ENCODE results near the gene FXYD7.

FXYD7 gene

DNA sequence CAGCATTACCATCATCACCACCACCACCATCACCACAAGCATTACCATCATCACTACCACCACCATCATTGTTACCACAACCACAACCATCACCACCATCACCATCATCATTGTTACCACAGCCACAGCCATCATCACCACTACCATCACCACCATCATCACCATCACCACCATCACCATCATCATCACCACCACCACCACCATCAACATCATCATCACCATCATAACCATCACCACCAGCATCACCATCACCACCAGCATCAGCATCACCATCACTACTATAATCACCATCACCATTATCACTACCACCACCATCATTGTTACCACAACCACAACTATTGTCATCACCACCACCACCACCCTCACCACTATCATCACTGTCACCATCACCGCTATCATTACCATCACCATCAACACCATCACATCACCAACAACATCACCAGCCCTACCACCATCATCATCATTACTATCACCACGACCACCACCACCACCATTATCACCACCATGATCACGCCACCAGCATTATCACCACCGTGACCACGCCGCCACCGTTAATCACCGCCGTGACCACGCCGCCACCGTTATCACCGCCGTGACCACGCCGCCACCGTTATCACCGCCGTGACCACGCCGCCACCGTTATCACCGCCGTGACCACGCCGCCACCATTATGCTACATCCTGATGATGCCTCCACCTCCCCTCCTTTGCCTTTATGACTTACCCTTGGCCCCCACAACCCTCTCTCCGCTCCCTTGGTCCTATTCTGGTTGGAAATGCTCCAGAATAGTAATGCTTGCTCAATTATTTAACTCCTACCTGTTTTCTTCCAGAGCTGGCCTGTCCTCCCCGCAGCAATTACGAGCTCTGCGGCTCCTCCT lies 37.4 kb upstream of the FXYD7 start:
- Mint-ChIP-seq H3K4me1 (ENCODE audit: low read depth) (no peaks in the 10 kb centered on the region), H3K4me3 (no peak overlapping the region), H3K36me3 (no peaks in the 10 kb centered on the region), H3K27ac (no peak overlapping the region), H3K9me3 (ENCODE audit: low read depth) (no peaks in the 10 kb centered on the region), H3K27me3 (peaks cover under 1% of the 10 kb centered on the region)

DNA sequence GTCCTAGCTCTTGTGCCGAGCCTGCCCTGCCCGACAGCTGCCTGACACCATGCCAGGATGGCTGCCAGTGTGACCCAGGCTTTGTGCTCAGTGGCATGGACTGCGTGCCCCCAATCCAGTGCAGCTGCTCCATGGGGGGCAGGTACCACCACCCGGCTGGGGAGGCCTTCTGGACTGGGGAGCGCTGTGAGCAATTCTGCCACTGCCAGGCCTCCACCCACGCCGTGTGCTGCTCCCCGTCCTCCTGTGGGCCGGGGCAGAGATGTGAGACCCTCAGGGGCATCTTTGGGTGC lies 36.8 kb upstream of the FXYD7 start:
- H3K9me3 Mint-ChIP-seq (ENCODE audit: low read depth) = no peaks in the 10 kb centered on the region
- H3K4me1 Mint-ChIP-seq (ENCODE audit: low read depth) = no peaks in the 10 kb centered on the region
- no peaks in the 10 kb centered on the region for H3K36me3 Mint-ChIP-seq
- no peak overlapping the region for H3K27ac Mint-ChIP-seq
- H3K4me3 Mint-ChIP-seq = no peak overlapping the region
- H3K27me3 Mint-ChIP-seq = peaks cover 3% of the 10 kb centered on the region

DNA sequence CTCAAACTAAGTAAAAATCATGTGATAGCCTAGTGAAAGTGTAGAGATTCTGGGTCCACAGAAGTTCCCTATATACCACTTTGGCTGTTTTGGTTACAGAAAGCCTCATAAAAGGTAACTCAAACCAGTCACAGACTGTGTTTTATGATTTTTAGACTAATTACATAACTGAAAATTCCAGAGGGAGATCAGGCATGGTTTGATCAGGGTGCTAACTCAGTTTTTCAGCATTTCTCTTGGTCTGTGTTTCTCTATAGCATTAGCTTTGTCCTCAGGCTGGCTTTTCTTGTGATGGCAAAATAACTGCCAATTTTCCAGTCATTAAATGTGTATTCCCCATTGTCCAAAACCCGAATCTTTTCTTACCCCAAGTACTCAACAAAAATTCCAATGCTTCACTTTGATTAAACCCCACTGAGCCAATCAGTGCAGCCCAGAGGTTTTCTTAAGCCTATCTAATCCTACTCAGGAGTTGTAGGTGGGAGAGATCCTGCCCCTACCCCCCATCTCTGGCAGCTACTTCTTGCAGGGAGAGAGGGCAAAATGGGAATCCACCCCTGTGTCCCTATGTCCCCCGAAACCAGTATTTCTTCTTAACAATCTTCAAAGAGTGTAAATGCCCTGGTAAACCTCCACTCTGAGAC lies 36.0 kb upstream of the FXYD7 start:
- no peaks in the 10 kb centered on the region for H3K36me3 Mint-ChIP-seq
- no peak overlapping the region for H3K27ac Mint-ChIP-seq
- peaks cover 3% of the 10 kb centered on the region for H3K27me3 Mint-ChIP-seq

DNA sequence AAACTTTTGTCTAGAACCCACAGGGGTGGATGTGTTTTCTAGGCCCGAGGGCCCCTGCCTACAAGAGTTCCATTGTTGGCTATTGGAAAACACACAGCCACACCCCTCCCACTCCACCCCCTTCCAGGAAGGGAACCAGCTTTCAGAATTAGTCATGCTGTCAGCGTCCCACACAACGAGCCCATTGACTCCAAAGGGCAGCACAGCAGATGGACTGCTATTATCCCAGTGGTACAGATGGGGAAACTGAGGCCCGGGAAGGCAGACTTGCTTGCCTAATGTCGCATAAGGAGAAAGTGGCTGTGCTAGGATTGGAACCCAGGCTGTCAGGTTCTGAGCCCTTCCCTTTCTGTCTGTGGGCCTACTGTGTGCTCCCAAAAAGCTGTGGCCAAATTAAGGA lies 35.5 kb upstream of the FXYD7 start:
- Mint-ChIP-seq H3K4me3 (no peak overlapping the region), H3K4me1 (ENCODE audit: low read depth) (no peaks in the 10 kb centered on the region), H3K27ac (no peak overlapping the region), H3K9me3 (ENCODE audit: low read depth) (no peaks in the 10 kb centered on the region), H3K27me3 (peaks cover 3% of the 10 kb centered on the region), H3K36me3 (no peaks in the 10 kb centered on the region)

More for the DNA sequence above, 36.0 kb upstream of the FXYD7 start:
- H3K4me1 Mint-ChIP-seq (ENCODE audit: low read depth) = no peaks in the 10 kb centered on the region
- no peak overlapping the region for H3K4me3 Mint-ChIP-seq
- H3K9me3 Mint-ChIP-seq (ENCODE audit: low read depth) = no peaks in the 10 kb centered on the region

DNA sequence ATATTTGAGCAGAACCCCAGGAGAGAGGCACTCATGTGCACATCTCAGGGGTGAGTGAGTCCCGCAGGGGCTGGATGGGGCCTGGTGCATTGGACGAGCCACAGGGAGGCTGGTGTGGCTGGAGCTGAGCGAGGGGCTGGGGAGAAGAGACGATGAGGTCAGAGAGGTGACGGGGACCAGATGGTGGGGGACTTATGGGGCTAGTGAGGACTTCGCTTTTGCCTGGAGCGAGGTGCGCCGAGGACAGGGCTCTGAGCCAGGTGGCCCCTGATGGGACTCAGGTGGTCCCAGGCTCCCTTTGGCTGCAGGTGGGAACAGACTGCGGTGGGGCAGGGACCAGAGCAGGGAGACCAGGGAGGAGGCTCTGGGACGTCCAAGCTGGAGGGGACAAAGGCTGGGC lies 34.3 kb upstream of the FXYD7 start:
- Mint-ChIP-seq H3K4me3 (no peak overlapping the region), H3K9me3 (ENCODE audit: low read depth) (no peaks in the 10 kb centered on the region), H3K36me3 (no peaks in the 10 kb centered on the region), H3K4me1 (ENCODE audit: low read depth) (no peaks in the 10 kb centered on the region), H3K27ac (no peak overlapping the region), H3K27me3 (peaks cover 3% of the 10 kb centered on the region)

DNA sequence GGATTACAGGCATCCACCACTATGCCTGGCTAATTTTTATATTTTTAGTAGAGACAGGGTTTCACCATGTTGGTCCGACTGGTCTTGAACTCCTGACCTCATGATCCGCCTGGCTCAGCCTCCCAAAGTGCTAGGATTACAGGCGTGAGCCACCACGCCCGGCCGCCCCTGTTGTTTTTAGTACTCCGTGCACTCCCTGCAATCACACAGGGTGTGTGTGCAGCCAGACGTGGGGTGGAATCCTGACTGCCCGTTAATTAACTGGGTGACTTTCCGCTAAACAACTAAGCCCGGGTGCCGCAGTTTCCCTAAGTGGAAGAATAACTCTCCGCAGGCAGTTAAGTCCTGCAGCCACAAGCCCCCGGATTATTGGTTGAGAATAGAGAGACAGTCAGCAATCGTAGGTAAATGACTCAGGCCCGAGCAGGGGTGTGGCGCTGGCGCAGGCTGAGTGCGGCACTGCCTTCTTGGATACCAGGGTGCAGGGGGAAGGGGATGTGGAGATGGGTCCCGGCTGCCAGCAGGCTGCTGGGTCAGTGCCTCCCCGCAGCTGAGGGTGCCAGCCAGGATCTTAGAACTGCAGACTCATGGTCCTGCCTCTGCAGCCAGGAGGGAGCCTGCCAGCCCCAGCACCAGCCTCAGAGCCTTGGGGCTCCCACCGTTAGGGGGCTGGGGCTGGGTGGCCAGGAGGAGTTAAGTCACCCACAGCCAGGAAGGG lies 33.5 kb upstream of the FXYD7 start:
- no peaks in the 10 kb centered on the region for H3K36me3 Mint-ChIP-seq
- no peaks in the 10 kb centered on the region for H3K9me3 Mint-ChIP-seq (ENCODE audit: low read depth)
- peaks cover 3% of the 10 kb centered on the region for H3K27me3 Mint-ChIP-seq
- H3K4me3 Mint-ChIP-seq = no peak overlapping the region
- peaks cover 3% of the 10 kb centered on the region for H3K4me1 Mint-ChIP-seq (ENCODE audit: low read depth)
- H3K27ac Mint-ChIP-seq = no peak overlapping the region

DNA sequence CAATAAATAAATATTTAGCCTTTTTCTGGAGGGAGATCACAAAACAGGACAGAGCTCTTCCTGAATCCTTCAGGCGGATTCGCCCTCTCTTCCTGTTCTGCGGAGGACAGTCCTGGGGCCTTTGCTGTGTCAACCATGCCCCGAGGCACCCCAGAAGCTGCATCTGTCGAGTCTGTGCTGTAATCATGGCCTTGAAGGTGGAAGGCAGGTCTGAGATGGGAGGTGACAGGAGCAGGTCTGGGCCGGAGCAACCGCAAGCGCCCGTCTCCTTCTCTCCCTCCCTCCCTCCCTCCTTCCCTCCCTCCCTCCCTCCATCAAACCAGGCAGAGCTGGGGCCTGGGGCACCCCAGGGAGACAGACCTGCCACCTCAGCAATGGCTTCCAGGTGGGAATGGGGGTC lies 32.1 kb upstream of the FXYD7 start:
- H3K4me3 Mint-ChIP-seq = no peak overlapping the region
- peaks cover 3% of the 10 kb centered on the region for H3K27me3 Mint-ChIP-seq
- H3K9me3 Mint-ChIP-seq (ENCODE audit: low read depth) = no peaks in the 10 kb centered on the region
- H3K27ac Mint-ChIP-seq = no peak overlapping the region
- H3K4me1 Mint-ChIP-seq (ENCODE audit: low read depth) = peaks cover 6% of the 10 kb centered on the region
- H3K36me3 Mint-ChIP-seq = no peaks in the 10 kb centered on the region

DNA sequence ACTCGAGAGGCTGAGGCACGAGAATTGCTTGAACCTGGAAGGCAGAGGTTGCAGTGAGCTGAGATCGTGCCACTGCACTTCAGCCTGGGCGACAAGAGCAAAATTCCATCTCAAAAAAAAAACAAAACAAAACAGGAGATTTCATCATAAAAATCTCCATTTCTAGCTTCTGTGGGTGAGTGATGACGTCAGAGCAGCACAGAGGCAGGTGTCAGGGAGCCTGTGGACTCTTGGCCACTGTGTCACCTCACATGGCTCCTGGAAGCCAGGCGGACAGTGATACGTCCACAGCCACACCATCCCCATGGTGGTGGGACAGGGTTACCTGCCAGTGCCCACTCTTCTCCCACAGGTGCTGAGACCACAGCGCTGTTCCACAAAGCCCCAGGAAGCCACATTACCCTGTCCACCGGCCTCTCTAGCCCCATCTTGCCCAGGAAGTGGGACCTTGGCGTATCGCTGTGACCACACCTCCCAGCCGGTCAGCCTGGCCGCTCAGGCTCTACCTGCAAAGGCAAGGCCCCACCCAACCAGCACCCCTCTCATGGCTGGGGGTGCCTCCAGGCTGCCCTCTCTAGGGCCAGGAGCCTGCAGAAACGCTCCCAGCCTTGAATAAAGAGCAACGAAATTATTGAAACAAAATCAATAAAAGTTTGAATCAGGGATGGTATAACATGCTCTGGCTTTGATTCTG lies 29.9 kb upstream of the FXYD7 start:
- Mint-ChIP-seq H3K4me3 (no peak overlapping the region), H3K27ac (no peak overlapping the region), H3K4me1 (ENCODE audit: low read depth) (peaks cover 9% of the 10 kb centered on the region), H3K9me3 (ENCODE audit: low read depth) (no peaks in the 10 kb centered on the region), H3K36me3 (no peaks in the 10 kb centered on the region), H3K27me3 (peaks cover 3% of the 10 kb centered on the region)

DNA sequence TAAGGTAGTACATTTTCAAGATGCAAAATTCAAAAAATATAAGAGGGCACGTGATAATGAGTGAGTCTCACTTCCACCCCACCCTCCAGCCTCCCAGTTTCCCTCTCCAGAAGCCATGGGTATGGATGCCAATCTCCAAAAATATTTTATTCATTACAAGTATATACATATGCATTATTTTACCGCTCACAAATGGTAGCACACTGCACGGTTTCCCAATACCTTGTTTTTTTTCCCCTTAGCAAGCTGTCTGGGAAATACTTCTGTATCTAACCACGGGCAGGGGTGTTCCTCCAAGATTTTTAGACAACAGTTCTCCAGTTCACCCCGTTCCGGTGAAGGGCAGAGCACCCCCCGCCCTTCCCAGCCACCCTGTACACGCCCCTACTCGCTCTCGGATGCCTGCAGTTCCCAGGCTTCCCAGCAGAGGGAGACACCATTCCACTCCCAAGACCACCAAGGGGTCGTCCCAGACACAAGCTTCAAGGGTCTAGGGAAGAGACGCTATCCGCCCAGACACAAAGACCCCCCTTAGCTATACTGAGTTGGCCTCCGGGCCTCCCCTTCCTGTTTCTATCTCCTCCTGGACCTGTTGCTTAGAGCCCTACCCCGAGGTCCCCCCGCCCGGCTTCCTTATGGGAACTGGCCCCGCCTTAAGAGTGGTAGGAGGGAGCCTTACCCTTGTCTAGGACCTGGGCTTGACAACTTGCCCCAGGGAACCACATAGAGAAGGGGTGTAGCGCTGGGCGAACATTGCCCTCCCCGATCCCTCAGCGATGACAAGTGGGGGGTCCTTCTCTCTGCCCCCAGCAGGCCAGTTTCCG lies 28.5 kb upstream of the FXYD7 start:
- Mint-ChIP-seq H3K27me3 (peaks cover 3% of the 10 kb centered on the region), H3K9me3 (ENCODE audit: low read depth) (no peaks in the 10 kb centered on the region), H3K4me1 (ENCODE audit: low read depth) (peaks cover 9% of the 10 kb centered on the region), H3K27ac (no peak overlapping the region), H3K4me3 (no peak overlapping the region), H3K36me3 (no peaks in the 10 kb centered on the region)

DNA sequence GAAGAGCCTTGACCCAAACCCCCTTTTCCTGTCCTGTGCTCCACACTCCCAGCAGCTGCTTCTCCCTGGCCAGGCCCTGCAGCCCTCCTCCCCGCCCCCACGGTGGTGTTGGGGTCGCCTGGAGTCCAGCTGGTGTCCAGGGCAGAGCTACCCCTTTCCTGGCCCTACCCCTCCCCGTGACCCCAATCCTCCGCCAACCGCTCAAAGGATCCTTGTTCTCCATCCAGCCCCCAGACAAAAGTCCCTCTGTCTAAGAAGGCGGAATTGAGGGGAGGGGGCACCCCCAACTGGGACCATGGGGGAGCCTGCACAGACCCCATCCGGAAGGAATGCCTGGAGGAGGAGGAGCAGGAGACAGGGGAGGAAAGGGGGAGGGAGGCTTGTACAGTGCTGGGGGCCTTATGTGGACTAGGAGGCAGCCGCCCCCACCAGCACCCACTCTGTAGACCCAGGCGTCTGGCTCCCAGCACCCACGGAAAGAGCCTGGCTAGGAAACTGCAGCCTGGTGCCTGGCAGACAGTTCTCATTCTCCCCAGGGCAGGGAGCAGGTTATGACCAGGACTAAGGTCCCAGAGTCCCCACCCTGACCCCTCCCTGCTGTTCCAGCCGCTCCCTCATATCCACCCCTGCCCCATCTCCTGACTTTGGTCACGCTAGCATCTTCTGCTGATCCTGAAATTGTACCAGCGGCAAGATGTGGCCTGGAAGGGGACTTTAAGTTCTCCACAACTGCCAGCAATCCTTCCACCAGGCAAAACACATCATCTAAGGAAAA lies 27.7 kb upstream of the FXYD7 start, which contains the start of gene FXYD3:
TSS of gene FXYD3 (plus strand) at position 647 of the 775 bp plus-strand sequence. CDS start 3,554 bp downstream, outside the sequence.
- no peak within 1 kb of the TSS for H3K4me3 Mint-ChIP-seq
- H3K27ac Mint-ChIP-seq = peak within 1 kb of the TSS; percentile 16
- H3K36me3 Mint-ChIP-seq = no peaks in the 10 kb centered on the region
- peaks cover 3% of the 10 kb centered on the region for H3K27me3 Mint-ChIP-seq
- no peaks in the 10 kb centered on the region for H3K9me3 Mint-ChIP-seq (ENCODE audit: low read depth)
- peaks cover 9% of the 10 kb centered on the region for H3K4me1 Mint-ChIP-seq (ENCODE audit: low read depth)

DNA sequence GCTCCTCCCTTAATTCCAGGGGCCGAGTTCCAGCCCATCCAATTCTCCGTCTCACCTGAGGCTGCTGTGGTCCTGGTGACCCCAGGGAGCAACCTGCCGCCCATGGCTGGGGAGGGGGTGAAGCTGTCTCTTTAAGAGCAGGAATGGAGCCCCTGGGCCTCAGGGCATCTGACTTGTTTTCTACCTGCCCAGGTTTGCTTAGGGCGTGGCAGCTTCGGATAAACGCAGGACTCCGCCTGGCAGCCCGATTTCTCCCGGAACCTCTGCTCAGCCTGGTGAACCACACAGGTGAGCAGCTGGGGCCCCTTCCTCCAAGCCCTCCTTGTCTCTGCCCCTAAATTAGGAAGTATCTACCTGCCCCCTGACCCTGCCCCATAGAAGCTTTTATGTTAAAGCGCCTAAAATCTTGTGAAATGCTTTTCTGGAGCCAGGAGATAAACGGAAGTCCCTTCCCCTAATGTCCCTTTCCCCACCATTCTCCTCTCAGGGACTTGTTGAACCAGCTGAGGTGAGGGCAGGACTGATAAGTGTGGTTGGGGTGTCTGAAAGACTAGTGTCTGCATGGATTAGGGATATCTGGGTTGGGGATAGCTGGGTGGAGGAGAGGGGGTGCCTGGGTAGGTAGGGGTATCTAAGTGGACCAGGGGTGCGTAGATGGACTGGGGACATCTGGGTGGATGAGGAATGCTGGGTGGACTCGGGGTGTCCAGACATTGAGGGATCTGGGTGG lies 26.8 kb upstream of the FXYD7 start:
- Mint-ChIP-seq H3K36me3 (no peaks in the 10 kb centered on the region), H3K4me3 (no peak overlapping the region), H3K27ac (no peak overlapping the region), H3K27me3 (no peaks in the 10 kb centered on the region), H3K4me1 (ENCODE audit: low read depth) (peaks cover 9% of the 10 kb centered on the region), H3K9me3 (ENCODE audit: low read depth) (no peaks in the 10 kb centered on the region)

DNA sequence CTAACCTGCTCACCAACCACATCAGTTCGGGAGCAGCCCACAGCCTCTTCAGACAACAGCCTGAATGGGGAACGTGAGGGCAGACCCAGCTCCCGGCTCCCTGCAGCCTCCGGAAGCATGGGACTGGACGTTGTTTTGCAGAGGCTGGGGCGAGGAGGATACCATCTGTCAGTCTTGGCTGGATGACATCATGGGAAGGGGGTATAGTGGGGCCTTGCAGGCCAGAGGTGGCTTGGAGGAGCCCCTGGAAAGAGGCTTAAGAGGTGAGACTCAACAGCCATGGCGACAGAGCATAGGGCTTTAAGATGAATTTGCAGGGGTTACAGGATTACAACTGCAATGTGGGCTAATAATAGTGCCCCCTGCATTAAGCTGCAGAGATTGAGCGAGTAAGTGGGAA lies 25.9 kb upstream of the FXYD7 start:
- H3K36me3 Mint-ChIP-seq = no peaks in the 10 kb centered on the region
- no peak overlapping the region for H3K27ac Mint-ChIP-seq
- no peak overlapping the region for H3K4me3 Mint-ChIP-seq
- H3K9me3 Mint-ChIP-seq (ENCODE audit: low read depth) = no peaks in the 10 kb centered on the region
- no peaks in the 10 kb centered on the region for H3K27me3 Mint-ChIP-seq
- H3K4me1 Mint-ChIP-seq (ENCODE audit: low read depth) = peaks cover 9% of the 10 kb centered on the region

DNA sequence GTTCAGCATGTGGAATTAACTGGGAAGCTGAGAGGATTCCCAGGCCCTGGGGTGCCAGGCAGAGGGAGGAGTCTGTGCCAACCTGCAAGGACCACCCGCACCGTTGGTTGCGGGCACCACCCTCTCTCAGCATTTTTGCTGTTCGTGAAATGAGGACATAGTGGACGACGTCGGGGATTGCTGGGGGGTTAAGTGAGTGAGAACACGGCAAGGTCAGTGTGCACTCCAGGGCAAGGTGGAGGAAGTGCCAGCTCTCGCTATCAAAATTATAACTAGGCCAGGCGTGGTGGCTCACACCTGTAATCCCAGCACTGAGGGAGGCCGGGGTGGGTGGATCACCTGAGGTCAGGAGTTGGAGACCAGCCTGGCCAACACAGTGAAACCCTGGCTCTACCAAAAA lies 25.3 kb upstream of the FXYD7 start:
- Mint-ChIP-seq H3K4me1 (ENCODE audit: low read depth) (peaks cover 9% of the 10 kb centered on the region), H3K4me3 (no peak overlapping the region), H3K27me3 (no peaks in the 10 kb centered on the region), H3K27ac (no peak overlapping the region), H3K36me3 (no peaks in the 10 kb centered on the region), H3K9me3 (ENCODE audit: low read depth) (no peaks in the 10 kb centered on the region)
